Suprapubic skin (tissue), 4 donors: ENCODE results near the gene BRINP2.

Experiments
- CTCF ChIP-seq, 2 donors: fragments of 200-600 bp in 1 of 2; fragments of 450-650 bp in 1 of 2; sonication (generic) in 1 of 2; IDR thresholded peaks; one replicate each; pipeline ENCODE4 v1.5.1; 2016 to 2019; ENCODE audit warnings: antibody characterized with exemption in 2 of 2, mild to moderate bottlenecking in 1 of 2, moderate library complexity in 1 of 2
- POLR2A ChIP-seq, 2 donors: fragments of 450-650 bp; IDR thresholded peaks; one replicate each; pipeline ENCODE4 v1.6.1; 2017; ENCODE audit warnings: antibody characterized with exemption in 2 of 2, mild to moderate bottlenecking in 2 of 2, moderate library complexity in 2 of 2
- POLR2AphosphoS5 ChIP-seq, 3 donors: sonication (generic); formaldehyde crosslinking; IDR thresholded peaks; one replicate each; pipeline ENCODE4 v1.6.1; 2017; ENCODE audit warnings: antibody characterized with exemption in 3 of 3

- no peak for TF ChIP-seq CTCF (IDR thresholded peaks at IDR 0.05)
- TF ChIP-seq POLR2A (IDR thresholded peaks at IDR 0.05), result no peak
- no peak for TF ChIP-seq POLR2AphosphoS5 (IDR thresholded peaks at IDR 0.05)
Measured at GRCh38 chr1:177163844-177164379, 6.8 kb upstream of the BRINP2 start.
